Measurements from ENCODE around the gene NUP98.
"Not testable (repeated sequence)": the region's sequence is repeated elsewhere in the genome, so short reads cannot be mapped to it uniquely, and the experiment has no call there.

Gene NUP98

GRCh38 chr11:3644817-3645235 lies 152.5 kb downstream of the NUP98 start, which contains the start of gene ART1:
Gene ART1, plus strand, starts transcription at chr11:3645128. Its CDS starts 14,086 bp downstream, at chr11:3659214.
- TF ChIP-seq L3MBTL2 (conservative IDR thresholded peaks at IDR 0.05) (no peak), SP1 (IDR thresholded peaks at IDR 0.05) (no peak), ARNT (IDR thresholded peaks at IDR 0.05) (no peak), ZNF384 (IDR thresholded peaks at IDR 0.05) (no peak), FOXA1 (IDR thresholded peaks at IDR 0.05) (no peak), ELF4 (IDR thresholded peaks at IDR 0.05) (no peak), FOXM1 (IDR thresholded peaks at IDR 0.05; ENCODE audit: borderline replicate concordance) (no peak), HDGF (IDR thresholded peaks at IDR 0.05; ENCODE audit: borderline replicate concordance) (no peak), LEF1 (IDR thresholded peaks at IDR 0.05; ENCODE audit: borderline replicate concordance) (no peak), BHLHE40 (IDR thresholded peaks at IDR 0.05; ENCODE audit: borderline replicate concordance) (no peak)
- POLR2A ChIA-PET, result no interaction called here
- peak; percentile 40 for DNase-seq (ENCODE audit: extremely low spot score)
- CTCF ChIA-PET, result no interaction called here

- ChIA-PET POLR2A (interaction anchor here (0.9 to 1.0 kb wide), 2 partner anchors 12 to 13 kb away, joined by 4 read pairs; no protein-coding TSS in a partner anchor), CTCF (interaction anchor here (1.3 kb wide), 1 partner anchor 33 kb away, joined by 4 read pairs; no protein-coding TSS in a partner anchor)
Observed at GRCh38 chr11:3643102-3643546, 154.2 kb downstream of the NUP98 start.

DNA sequence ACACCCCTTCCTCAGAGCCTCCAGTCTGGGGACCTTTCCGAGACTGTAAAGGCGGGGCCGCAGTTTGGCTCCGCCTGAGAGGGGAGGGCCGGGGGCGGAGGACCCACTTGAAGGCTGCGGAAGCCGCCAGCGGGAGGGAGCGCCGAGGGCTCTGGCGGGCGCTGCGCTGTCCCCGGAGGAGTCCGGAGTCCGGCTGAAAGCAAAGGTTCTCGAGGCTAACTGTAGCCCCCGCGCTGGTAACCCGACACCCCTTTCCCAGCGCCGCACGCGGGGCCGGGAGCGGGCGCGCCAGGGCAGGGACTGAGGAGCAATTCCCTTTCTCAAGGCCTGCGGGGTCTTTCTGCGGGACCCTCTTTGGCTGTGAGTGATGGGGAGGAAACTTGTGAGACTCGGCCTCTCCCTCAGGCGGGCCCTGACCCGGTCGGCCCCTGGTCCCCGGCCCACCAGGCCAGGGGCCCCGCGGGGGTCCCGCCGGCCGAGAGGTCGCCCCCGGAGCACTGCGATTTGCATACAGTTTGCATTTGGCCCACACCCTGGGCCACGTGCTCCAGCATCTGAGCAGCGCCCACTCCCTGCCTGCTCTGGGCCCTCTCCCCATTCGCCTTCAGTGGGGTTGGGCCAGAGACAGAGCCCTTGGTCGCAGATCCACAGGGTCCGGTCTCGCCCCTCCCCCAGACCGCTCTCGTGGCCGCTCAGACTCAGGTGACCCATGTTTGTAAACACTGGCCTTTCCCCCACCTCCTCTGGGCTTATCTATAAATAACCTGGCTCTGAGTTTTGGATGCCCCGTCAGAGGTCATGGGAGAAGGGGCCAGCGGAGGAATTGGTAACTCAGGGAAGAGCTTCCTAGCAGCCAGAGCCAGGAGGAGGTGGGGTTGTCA lies 155.0 kb downstream of the NUP98 start:
- ChIA-PET CTCF (interaction anchor here (1.3 kb wide), 1 partner anchor 32 kb away, joined by 4 read pairs; no protein-coding TSS in a partner anchor), POLR2A (interaction anchor here (0.9 to 1.0 kb wide), 2 partner anchors 12 to 14 kb away, joined by 4 read pairs; no protein-coding TSS in a partner anchor)
- peak; percentile 93 for DNase-seq (ENCODE audit: extremely low spot score)
- TF ChIP-seq TARDBP (IDR thresholded peaks at IDR 0.05) (no peak), L3MBTL2 (conservative IDR thresholded peaks at IDR 0.05) (peak; percentile 78)

More at GRCh38 chr11:3643102-3643546, 154.2 kb downstream of the NUP98 start:
- not testable (repeated sequence) for DNase-seq (ENCODE audit: extremely low spot score)

DNA sequence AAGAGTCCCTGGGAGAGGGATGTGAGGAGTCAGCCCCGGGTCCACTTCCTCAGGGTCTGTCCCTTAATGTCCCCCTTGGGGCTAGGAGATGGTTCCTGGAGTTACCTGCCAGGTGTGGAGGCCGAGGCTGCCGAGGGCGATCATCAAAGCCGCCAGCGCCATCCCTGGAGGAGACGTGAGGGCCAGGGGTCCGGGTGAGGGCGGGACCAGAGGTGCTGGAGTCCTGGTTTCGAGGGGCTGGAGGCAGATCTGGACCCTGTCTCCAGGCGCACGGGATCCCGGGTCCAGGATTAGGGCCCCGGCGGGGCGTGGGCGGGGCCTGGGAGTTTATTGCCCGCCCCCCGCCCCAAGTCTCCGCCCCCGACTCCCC lies 155.7 kb downstream of the NUP98 start, which contains the start of gene ART5:
Gene ART5 (minus strand): TSS at position 292 of the 370 bp plus-strand sequence. CDS start 130 bp downstream, at position 162.
- POLR2A ChIA-PET, result no interaction called here
- CTCF ChIA-PET, result no interaction called here
- TF ChIP-seq SUZ12 (IDR thresholded peaks at IDR 0.05) (no peak), ARNT (IDR thresholded peaks at IDR 0.05) (no peak)
- DNase-seq (ENCODE audit: extremely low spot score), result no peak

DNA sequence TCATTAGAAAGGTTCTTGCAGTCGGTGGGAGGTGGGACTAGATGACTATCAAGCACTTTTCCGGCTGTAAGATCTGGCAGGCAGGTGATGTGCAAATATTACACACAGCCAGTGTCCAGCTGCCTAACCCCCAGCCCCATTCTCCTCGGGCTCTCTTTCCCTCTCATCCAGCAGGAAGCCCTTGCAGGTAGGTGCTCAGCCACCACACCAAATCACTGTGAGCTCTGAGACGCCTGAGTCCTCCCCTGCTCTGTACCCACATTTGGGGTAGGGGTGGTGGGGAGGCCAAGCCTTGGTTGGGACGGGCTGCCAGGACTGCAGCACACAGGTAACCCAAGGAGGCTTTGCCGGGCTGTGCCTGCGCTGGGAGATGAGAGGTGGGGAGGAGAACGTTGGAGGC lies 156.2 kb downstream of the NUP98 start:
- ChIA-PET POLR2A (no interaction called here), CTCF (no interaction called here)
- TF ChIP-seq BHLHE40 (IDR thresholded peaks at IDR 0.05; ENCODE audit: borderline replicate concordance) (no peak), NFRKB (IDR thresholded peaks at IDR 0.05) (no peak), SUZ12 (IDR thresholded peaks at IDR 0.05) (no peak), L3MBTL2 (conservative IDR thresholded peaks at IDR 0.05) (no peak), FOXM1 (IDR thresholded peaks at IDR 0.05; ENCODE audit: borderline replicate concordance) (no peak), HDGF (IDR thresholded peaks at IDR 0.05; ENCODE audit: borderline replicate concordance) (no peak), PKNOX1 (IDR thresholded peaks at IDR 0.05) (no peak)
- DNase-seq (ENCODE audit: extremely low spot score), result no peak

DNA sequence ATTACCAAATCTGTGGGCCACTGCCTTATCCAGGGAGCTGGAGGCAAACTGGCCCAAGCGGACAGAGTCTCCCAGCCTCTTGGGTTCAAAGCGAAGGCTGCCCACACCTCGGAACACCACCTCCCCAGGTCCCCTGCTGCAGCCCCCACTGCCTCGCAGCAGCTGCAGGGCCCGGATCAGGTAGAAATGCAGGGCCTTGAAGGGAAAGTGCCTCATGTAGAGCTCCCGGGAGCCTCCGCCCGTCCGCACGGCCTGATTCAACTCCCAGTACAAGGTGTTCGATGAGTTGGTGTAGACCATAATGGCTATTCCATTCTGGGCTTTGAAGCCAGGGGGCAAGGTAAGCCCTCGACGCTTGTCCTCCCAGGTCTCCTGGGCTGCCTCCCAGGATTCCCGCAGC lies 157.5 kb downstream of the NUP98 start:
- ChIA-PET CTCF (no interaction called here), POLR2A (no interaction called here)
- no peak for TF ChIP-seq NFRKB (IDR thresholded peaks at IDR 0.05)
- TF ChIP-seq LEF1 (IDR thresholded peaks at IDR 0.05; ENCODE audit: borderline replicate concordance), result no peak
- no peak for TF ChIP-seq FOXK2 (IDR thresholded peaks at IDR 0.05)
- TF ChIP-seq SUZ12 (IDR thresholded peaks at IDR 0.05), result no peak
- TF ChIP-seq PKNOX1 (IDR thresholded peaks at IDR 0.05), result no peak
- no peak for TF ChIP-seq L3MBTL2 (conservative IDR thresholded peaks at IDR 0.05)
- no peak for TF ChIP-seq TARDBP (IDR thresholded peaks at IDR 0.05)
- no peak for TF ChIP-seq FOXA1 (IDR thresholded peaks at IDR 0.05)
- TF ChIP-seq CTBP1 (IDR thresholded peaks at IDR 0.05; ENCODE audit: borderline replicate concordance), result no peak
- TF ChIP-seq HDGF (IDR thresholded peaks at IDR 0.05; ENCODE audit: borderline replicate concordance), result no peak
- TF ChIP-seq FOXM1 (IDR thresholded peaks at IDR 0.05; ENCODE audit: borderline replicate concordance), result no peak
- TF ChIP-seq SP1 (IDR thresholded peaks at IDR 0.05), result no peak
- TF ChIP-seq ARNT (IDR thresholded peaks at IDR 0.05), result no peak
- no peak for TF ChIP-seq ZNF384 (IDR thresholded peaks at IDR 0.05)
- no peak for TF ChIP-seq ELF4 (IDR thresholded peaks at IDR 0.05)
- TF ChIP-seq BHLHE40 (IDR thresholded peaks at IDR 0.05; ENCODE audit: borderline replicate concordance), result no peak
- DNase-seq (ENCODE audit: extremely low spot score), result no peak

- no peak for DNase-seq (ENCODE audit: extremely low spot score)
- TF ChIP-seq TARDBP (IDR thresholded peaks at IDR 0.05), result no peak
- no peak for TF ChIP-seq ZNF384 (IDR thresholded peaks at IDR 0.05)
- TF ChIP-seq SP1 (IDR thresholded peaks at IDR 0.05), result no peak
- TF ChIP-seq SUZ12 (IDR thresholded peaks at IDR 0.05), result no peak
- TF ChIP-seq FOXM1 (IDR thresholded peaks at IDR 0.05; ENCODE audit: borderline replicate concordance), result no peak
- TF ChIP-seq ELF4 (IDR thresholded peaks at IDR 0.05), result no peak
- no peak for TF ChIP-seq HDGF (IDR thresholded peaks at IDR 0.05; ENCODE audit: borderline replicate concordance)
- TF ChIP-seq ARNT (IDR thresholded peaks at IDR 0.05), result no peak
- TF ChIP-seq FOXA1 (IDR thresholded peaks at IDR 0.05), result no peak
- no peak for TF ChIP-seq PKNOX1 (IDR thresholded peaks at IDR 0.05)
- no peak for TF ChIP-seq NFRKB (IDR thresholded peaks at IDR 0.05)
- TF ChIP-seq LEF1 (IDR thresholded peaks at IDR 0.05; ENCODE audit: borderline replicate concordance), result no peak
- no peak for TF ChIP-seq FOXK2 (IDR thresholded peaks at IDR 0.05)
- no peak for TF ChIP-seq CTBP1 (IDR thresholded peaks at IDR 0.05; ENCODE audit: borderline replicate concordance)
- no peak for TF ChIP-seq L3MBTL2 (conservative IDR thresholded peaks at IDR 0.05)
- TF ChIP-seq BHLHE40 (IDR thresholded peaks at IDR 0.05; ENCODE audit: borderline replicate concordance), result no peak
- ChIA-PET CTCF (no interaction called here), POLR2A (no interaction called here)
Observed at GRCh38 chr11:3638513-3638912, 158.8 kb downstream of the NUP98 start.

Data from HEK293T (cell line).